Medulla oblongata (tissue), 1 donor: ENCODE results near the gene ELAVL4.

ENCODE experiments used
- DNase-seq: peaks from one replicate; pipeline ENCODE4 v3.0.0-alpha.2; 2015; ENCODE audit errors: extremely low spot score

ELAVL4 gene

DNA sequence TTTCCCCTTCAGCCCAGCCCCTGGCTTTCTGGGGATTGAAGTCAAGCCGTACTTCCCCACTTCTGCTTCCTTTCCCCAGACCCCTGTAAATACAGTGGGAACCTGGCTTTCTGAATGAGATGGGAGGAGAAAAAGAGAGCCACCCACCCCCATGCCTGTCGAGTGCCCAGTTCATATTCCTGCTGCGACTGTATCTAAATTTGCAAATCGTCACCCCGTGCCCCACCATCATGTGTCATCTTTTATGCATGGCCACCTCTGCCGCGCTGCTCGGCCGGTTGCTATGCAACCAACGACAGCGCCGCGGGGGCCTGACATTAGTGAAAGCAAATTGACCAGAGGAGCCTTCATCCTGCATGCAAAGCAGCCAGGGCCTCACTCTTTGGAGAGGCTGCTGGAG, 143.0 kb downstream of the ELAVL4 start:
- peak; percentile 3 for DNase-seq

DNA sequence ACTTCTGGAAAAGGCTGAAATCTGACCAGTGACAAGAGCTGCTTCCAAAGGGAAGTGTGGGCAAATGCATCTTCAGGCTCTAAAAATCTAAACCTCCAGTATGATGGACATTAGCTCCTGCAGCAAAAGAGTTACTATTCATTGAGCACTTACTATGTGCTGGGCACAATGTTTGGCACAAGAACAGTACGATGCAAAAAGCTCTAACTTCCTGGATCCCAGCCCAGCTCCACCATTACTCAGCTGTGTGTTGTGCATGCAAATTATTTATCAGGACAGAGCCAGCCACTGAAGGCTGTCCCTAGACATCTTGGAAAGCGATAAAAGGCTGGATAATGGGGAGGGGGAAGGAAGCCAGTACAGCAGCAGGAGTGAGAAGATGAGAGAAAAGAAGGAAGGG, 143.5 kb downstream of the ELAVL4 start:
- peak; percentile 17 for DNase-seq
